Osteoblast (primary cell): ENCODE results near the gene ANO1. TPM values are rescaled to one million over a fixed set of nuclear protein-coding genes. Genes with fewer than 3 reads are reported as not detected.
A peak's percentile ranks its signal among the peaks of the same experiment; 100 is the strongest.

Experiments used
- DNase-seq: peaks from one replicate; pipeline ENCODE4 v3.0.0; 2011; ENCODE audit warnings: low spot score, mixed read lengths; ENCODE audit not compliant: insufficient read length; ENCODE audit errors: missing footprints
- H2AFZ ChIP-seq: 2 replicates; pipeline ENCODE4 v1.6.0; 2011; ENCODE audit warnings: mild to moderate bottlenecking, low read length
- H3K27ac ChIP-seq: 2 replicates; pipeline ENCODE4 v1.5.1; 2011; ENCODE audit warnings: mild to moderate bottlenecking, low read depth, low read length, moderate library complexity
- H3K27me3 ChIP-seq: 2 replicates; pipeline ENCODE4 v1.6.0; 2012; ENCODE audit warnings: mild to moderate bottlenecking, control low read depth, inconsistent platforms, low read length, moderate library complexity; ENCODE audit not compliant: insufficient read depth
- H3K36me3 ChIP-seq: 2 replicates; pipeline ENCODE4 v1.5.1; 2011; ENCODE audit warnings: mild to moderate bottlenecking, low read length, control low read depth, moderate library complexity; ENCODE audit not compliant: insufficient read depth
- H3K4me1 ChIP-seq: 2 replicates; pipeline ENCODE4 v1.5.1; 2011; ENCODE audit warnings: mild to moderate bottlenecking, low read length, control low read depth, moderate library complexity; ENCODE audit not compliant: insufficient read depth
- H3K4me2 ChIP-seq: 2 replicates; pipeline ENCODE4 v1.6.0; 2011; ENCODE audit warnings: mild to moderate bottlenecking, low read length; ENCODE audit not compliant: insufficient read depth
- H3K4me3 ChIP-seq: fragments of 200-600 bp; sonication (generic); 3 replicates; pipeline ENCODE4 v1.5.1; 2012; ENCODE audit warnings: mild to moderate bottlenecking, low read length, inconsistent platforms; ENCODE audit not compliant: insufficient read depth
- H3K79me2 ChIP-seq: 2 replicates; pipeline ENCODE4 v1.6.0; 2012; ENCODE audit warnings: mild to moderate bottlenecking, low read length, control low read depth, inconsistent platforms; ENCODE audit not compliant: insufficient read depth
- H3K9me3 ChIP-seq: 2 replicates; pipeline ENCODE4 v1.5.1; 2011; ENCODE audit warnings: low read depth, low read length, control low read depth
- H4K20me1 ChIP-seq: 2 replicates; pipeline ENCODE4 v1.6.0; 2012; ENCODE audit warnings: mild to moderate bottlenecking, low read length, control low read depth; ENCODE audit not compliant: insufficient read depth
- CTCF ChIP-seq: IDR thresholded peaks from 2 replicates; pipeline ENCODE4 v1.5.1; 2011; ENCODE audit warnings: mild to moderate bottlenecking, low read depth, low read length, moderate library complexity; ENCODE audit errors: extremely low read depth
- total RNA-seq: library from RNA; depleted of rRNA; stranded (reverse); fragments of >200 nt; gene quantifications from 2 replicates; pipeline ENCODE4 v1.2.3, GENCODE V29; 2012

Gene ANO1
- total RNA-seq, 1 donor: not detected

- Histone ChIP-seq H3K4me2 (no peak overlapping the region), H3K79me2 (no peaks in the 10 kb centered on the region), H3K36me3 (no peaks in the 10 kb centered on the region), H3K27me3 (peaks cover 36% of the 10 kb centered on the region), H3K4me1 (no peaks in the 10 kb centered on the region), H3K4me3 (no peak overlapping the region), H3K9me3 (no peaks in the 10 kb centered on the region), H2AFZ (no peak overlapping the region), H3K27ac (no peak overlapping the region), H4K20me1 (no peaks in the 10 kb centered on the region)
- no peak for TF ChIP-seq CTCF
- DNase-seq: peak; percentile 72
These were observed 564 bp upstream of the ANO1 start for GRCh38 chr11:70077411-70078094.

- no peaks in the 10 kb centered on the region for H3K4me1 ChIP-seq
- H3K79me2 ChIP-seq: no peaks in the 10 kb centered on the region
- no peak overlapping the region for H3K4me2 ChIP-seq
- TF ChIP-seq CTCF: no peak
- H3K36me3 ChIP-seq: no peaks in the 10 kb centered on the region
- peaks cover 36% of the 10 kb centered on the region for H3K27me3 ChIP-seq
- no peak overlapping the region for H2AFZ ChIP-seq
- H3K4me3 ChIP-seq: no peak overlapping the region
- H3K9me3 ChIP-seq: no peaks in the 10 kb centered on the region
- no peak overlapping the region for H3K27ac ChIP-seq
- no peaks in the 10 kb centered on the region for H4K20me1 ChIP-seq
- DNase-seq: peak; percentile 74
These were observed 882 bp downstream of the ANO1 start for GRCh38 chr11:70078781-70079616.

- Histone ChIP-seq H3K4me1 (no peaks in the 10 kb centered on the region), H3K4me2 (no peak overlapping the region), H3K4me3 (no peak overlapping the region), H4K20me1 (no peaks in the 10 kb centered on the region), H2AFZ (no peak overlapping the region), H3K27me3 (peaks cover 36% of the 10 kb centered on the region), H3K36me3 (no peaks in the 10 kb centered on the region), H3K27ac (no peak overlapping the region), H3K9me3 (no peaks in the 10 kb centered on the region), H3K79me2 (no peaks in the 10 kb centered on the region)
- peak; percentile 51 for DNase-seq
- TF ChIP-seq CTCF: no peak
These were observed 1.6 kb downstream of the ANO1 start for GRCh38 chr11:70079691-70080090.

- H3K79me2 ChIP-seq: no peaks in the 10 kb centered on the region
- no peak overlapping the region for H3K4me3 ChIP-seq
- H3K36me3 ChIP-seq: no peaks in the 10 kb centered on the region
- no peak overlapping the region for H3K4me2 ChIP-seq
- no peak for TF ChIP-seq CTCF
- no peaks in the 10 kb centered on the region for H4K20me1 ChIP-seq
- peak; percentile 93 for DNase-seq
- no peaks in the 10 kb centered on the region for H3K9me3 ChIP-seq
- no peak overlapping the region for H3K27ac ChIP-seq
- no peaks in the 10 kb centered on the region for H3K4me1 ChIP-seq
- H3K27me3 ChIP-seq: peaks cover 36% of the 10 kb centered on the region
- H2AFZ ChIP-seq: no peak overlapping the region
These were observed 2.6 kb downstream of the ANO1 start for GRCh38 chr11:70080763-70081162.
